Gastroesophageal sphincter (tissue), 3 donors: ENCODE measurements around the gene SETD7.

Experiments
- CTCF ChIP-seq, 4 experiments: fragments of 200-600 bp in 2 of 4; fragments of 450-650 bp in 2 of 4; sonication (generic) in 1 of 4; IDR thresholded peaks; one replicate each; pipeline ENCODE4 v1.5.1; 2017 to 2019; ENCODE audit warnings: antibody characterized with exemption in 4 of 4, mild to moderate bottlenecking in 2 of 4, moderate library complexity in 2 of 4
- EP300 ChIP-seq: sonication (generic); formaldehyde crosslinking; IDR thresholded peaks from one replicate; pipeline ENCODE4 v1.6.1; 2017; ENCODE audit warnings: antibody characterized with exemption, mild to moderate bottlenecking

- no peak for TF ChIP-seq CTCF (IDR thresholded peaks at IDR 0.05)
- no peak for TF ChIP-seq EP300
Observed at GRCh38 chr4:139540632-139541031, 15.4 kb downstream of the SETD7 start.
